22Rv1 (cell line): ENCODE data around the gene PYGO2.
"Not testable (repeated sequence)": the region's sequence is repeated elsewhere in the genome, so short reads cannot be mapped to it uniquely, and the experiment has no call there.

Experiments
- H3K27ac ChIP-seq: fragments of 450-650 bp; 2 replicates; pipeline ENCODE4 v1.5.1; 2017
- CTCF ChIP-seq: fragments of 450-650 bp; IDR thresholded peaks from 2 replicates; pipeline ENCODE4 v1.5.1; 2017; ENCODE audit warnings: mild to moderate bottlenecking
- ZFX ChIP-seq: fragments of 450-650 bp; IDR thresholded peaks from 2 replicates; pipeline ENCODE4 v1.6.1; 2017; ENCODE audit warnings: antibody characterized with exemption, borderline replicate concordance

PYGO2 gene

GRCh38 chr1:154993572-154994268, 32.1 kb upstream of the PYGO2 start, which contains the start of gene LENEP:
Gene LENEP (plus strand): TSS chr1:154993586. CDS start chr1:154993608, 22 bp downstream.
- H3K27ac ChIP-seq: peak within 1 kb of the TSS; percentile 57
- no peak for TF ChIP-seq CTCF
- TF ChIP-seq ZFX: no peak

GRCh38 chr1:154992721-154993571, 31.4 kb upstream of the PYGO2 start:
- H3K27ac ChIP-seq: peak overlapping the region; percentile 57
- TF ChIP-seq CTCF: peak; percentile 41
- no peak for TF ChIP-seq ZFX

- H3K27ac ChIP-seq: 0 out of 2 replicates have a peak overlapping the region, but pooled peaks have one; percentile 29
- TF ChIP-seq ZFX (no peak), CTCF (no peak)
Measured at GRCh38 chr1:154990276-154990675, 28.7 kb upstream of the PYGO2 start.

GRCh38 chr1:154989195-154989860, 27.7 kb upstream of the PYGO2 start:
- TF ChIP-seq ZFX (no peak), CTCF (no peak)
- H3K27ac ChIP-seq: peak overlapping the region; percentile 29

DNA sequence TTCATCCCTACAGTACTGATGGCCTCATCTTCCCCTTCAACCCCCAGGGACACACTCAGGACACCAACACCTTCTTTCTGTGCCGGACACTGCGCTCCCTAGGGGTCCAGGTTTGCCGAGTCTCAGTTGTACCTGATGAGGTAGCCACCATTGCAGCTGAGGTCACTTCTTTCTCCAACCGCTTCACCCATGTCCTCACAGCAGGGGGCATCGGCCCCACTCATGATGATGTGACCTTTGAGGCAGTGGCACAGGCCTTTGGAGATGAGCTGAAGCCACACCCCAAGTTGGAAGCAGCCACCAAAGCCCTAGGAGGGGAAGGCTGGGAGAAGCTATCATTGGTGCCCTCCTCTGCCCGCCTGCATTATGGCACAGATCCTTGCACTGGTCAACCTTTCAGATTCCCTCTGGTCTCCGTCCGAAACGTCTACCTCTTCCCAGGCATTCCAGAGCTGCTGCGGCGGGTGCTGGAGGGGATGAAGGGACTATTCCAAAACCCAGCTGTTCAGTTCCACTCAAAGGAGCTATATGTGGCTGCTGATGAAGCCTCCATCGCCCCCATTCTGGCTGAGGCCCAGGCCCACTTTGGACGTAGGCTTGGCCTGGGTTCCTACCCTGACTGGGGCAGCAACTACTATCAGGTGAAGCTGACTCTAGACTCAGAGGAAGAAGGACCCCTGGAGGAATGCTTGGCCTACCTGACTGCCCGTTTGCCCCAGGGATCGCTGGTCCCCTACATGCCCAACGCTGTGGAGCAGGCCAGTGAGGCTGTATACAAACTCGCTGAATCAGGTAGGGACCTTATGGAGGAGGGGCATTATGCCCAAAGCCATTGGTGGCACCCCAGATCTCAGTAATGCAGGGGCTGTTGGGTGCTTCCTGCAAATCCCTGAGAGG, 26.7 kb upstream of the PYGO2 start:
- TF ChIP-seq CTCF: peak; percentile 20; the same call in 1 of the 2 replicates
- no peak for TF ChIP-seq ZFX

DNA sequence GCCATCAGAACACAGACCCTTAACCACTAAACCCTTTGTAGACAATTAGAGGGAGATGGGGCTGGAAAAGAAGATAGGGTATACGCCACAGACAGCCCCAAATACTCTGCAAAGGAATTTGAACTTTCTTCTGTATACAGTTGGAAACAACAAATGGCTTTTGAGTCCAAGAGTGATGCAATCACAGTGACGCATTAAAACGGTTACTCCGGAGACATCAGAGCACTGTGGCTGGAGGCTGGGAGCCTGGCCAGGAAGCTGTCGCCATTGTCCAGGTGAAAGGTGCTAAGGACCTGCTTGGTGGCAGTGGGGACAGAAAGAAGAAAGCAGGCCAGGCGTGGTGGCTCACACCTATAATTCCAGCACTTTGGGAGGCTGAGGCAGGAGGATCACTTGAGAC, 25.7 kb upstream of the PYGO2 start:
- no peak overlapping the region for H3K27ac ChIP-seq
- TF ChIP-seq ZFX (no peak), CTCF (no peak)

More for the DNA sequence above, 26.7 kb upstream of the PYGO2 start:
- H3K27ac ChIP-seq: peak overlapping the region; percentile 29; the same call in 1 of the 2 replicates

DNA sequence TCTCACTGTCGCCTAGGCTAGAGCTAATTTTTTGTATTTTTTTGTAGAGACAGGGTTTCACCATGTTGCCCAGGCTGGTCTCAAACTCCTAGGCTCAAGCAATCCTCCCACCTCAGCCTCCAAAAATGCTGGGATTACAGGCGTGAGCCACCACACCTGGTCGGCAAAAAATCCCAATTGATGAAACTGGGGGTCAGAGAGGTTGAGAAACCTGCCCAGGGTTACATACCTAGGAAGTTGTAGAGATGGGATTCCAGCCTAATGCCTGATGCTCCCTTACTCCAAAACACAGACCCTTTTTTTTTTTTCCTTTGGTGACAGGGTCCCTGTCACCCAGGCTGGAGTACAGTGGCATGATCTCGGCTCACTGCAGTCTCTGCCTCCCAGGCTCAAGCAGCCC, 25.2 kb upstream of the PYGO2 start:
- H3K27ac ChIP-seq: not testable (repeated sequence)
